SK-MEL-5 (cell line): ENCODE data around the gene PTER. TPM values are rescaled to one million over a fixed set of nuclear protein-coding genes. Genes with fewer than 3 reads are reported as not detected.
A peak's percentile ranks its signal among the peaks of the same experiment; 100 is the strongest.

Experiments used
- DNase-seq: peaks from one replicate; pipeline ENCODE4 v3.0.0-alpha.2; 2016; ENCODE audit warnings: low read depth, low spot score
- in situ Hi-C: cut with HindIII; loops from 2 replicates; pipeline ENCODE4 v1.10.0; 2016; ENCODE audit warnings: low sequenced_read_pairs, high pct_unique_total_duplicates, low pct_unique_long_range_greater_than_20kb
- small RNA-seq, 2 experiments: library from RNA; depleted of rRNA; stranded (forward); fragments of <200 nt; gene quantifications; one replicate each; pipeline ENCODE3, GENCODE V24; 2014
- total RNA-seq: library from RNA; depleted of rRNA; stranded (reverse); fragments of >200 nt; shearing (Covaris generic); gene quantifications from 2 replicates; pipeline ENCODE4 v1.2.3, GENCODE V29; 2014; rRNA removed

Gene PTER
- total RNA-seq, 1 experiment from 2014 or later: 20.7 TPM

- in situ Hi-C loops: no loop called here
- DNase-seq: no peak
Measured at GRCh38 chr10:16519908-16520861, 83.4 kb downstream of the PTER start.

DNA sequence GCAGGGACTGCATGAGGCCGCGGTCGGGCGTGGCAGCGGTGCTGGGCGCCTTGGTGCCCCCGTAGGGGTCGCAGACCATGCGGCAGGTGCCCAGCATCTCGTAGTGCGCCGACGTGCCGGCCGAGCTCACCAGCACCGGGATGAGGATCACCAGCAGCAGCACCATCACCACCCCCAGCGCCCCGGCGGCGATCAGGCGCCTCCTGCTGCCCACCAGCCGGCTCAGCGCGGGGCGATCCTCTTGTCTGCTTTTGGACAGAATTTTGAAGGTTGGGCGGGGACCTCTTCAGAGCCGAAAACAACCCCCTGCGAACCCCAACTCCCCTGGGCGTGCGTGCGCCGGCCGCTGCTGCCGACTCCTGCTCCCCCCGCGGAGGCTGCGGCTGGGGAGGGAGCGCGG, 84.1 kb downstream of the PTER start:
- no peak for DNase-seq
- in situ Hi-C loops: no loop called here

GRCh38 chr10:16521311-16522016, 84.7 kb downstream of the PTER start, which contains the start of gene C1QL3:
Gene C1QL3, minus strand, starts transcription at chr10:16521879. Its CDS starts 814 bp downstream, at chr10:16521065.
- in situ Hi-C loops: no loop called here
- no peak for DNase-seq

- no peak for DNase-seq
- in situ Hi-C loops: no loop called here
Measured at GRCh38 chr10:16527452-16527851, 90.6 kb downstream of the PTER start.

DNA sequence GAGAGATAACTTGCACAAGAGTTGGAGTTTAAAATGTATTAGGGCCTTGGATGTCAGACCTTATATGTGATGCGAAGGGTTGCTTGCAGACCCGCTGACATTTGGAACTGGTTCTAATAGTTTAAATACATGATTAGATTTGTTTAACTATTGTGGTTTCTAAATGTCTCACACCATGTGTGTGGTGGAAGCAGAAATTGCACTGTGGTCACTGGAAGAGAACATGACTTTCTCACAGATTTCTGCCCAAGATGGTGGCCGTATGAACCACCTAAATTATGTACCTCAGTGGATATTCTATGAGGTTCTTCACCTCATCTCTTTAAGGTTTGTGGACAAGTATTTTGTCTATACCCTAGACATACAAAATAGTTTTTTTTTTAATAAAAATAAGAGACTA, 93.0 kb downstream of the PTER start:
- in situ Hi-C loops: no loop called here
- no peak for DNase-seq

GRCh38 chr10:16536155-16536554, 99.3 kb downstream of the PTER start:
- in situ Hi-C loops: no loop called here
- DNase-seq: no peak

DNA sequence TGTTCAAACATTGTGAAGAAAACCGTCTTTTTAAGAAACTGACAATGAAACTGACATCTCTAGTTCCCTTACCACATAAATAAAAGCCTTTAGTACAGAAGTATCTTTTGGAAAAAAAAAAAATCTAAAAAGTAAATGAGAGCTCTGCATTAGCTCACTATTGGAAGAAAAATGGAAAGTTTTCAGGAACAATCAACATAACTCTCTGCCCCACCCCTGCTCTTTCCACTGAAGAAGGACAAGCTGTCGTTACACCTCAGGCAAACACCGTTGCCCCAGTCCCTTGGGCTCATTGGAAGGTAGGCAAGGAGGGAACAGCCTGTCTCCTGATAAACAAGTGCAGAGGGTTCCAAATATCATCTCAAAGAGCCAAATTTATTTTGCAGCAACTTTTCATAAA, 107.3 kb downstream of the PTER start:
- no peak for DNase-seq
- in situ Hi-C loops: no loop called here

- in situ Hi-C loops: no loop called here
- DNase-seq: no peak
Measured at GRCh38 chr10:16544591-16544990, 107.8 kb downstream of the PTER start.

GRCh38 chr10:16545116-16545736, 108.4 kb downstream of the PTER start:
- DNase-seq: peak; percentile 71
- in situ Hi-C loops: no loop called here

DNA sequence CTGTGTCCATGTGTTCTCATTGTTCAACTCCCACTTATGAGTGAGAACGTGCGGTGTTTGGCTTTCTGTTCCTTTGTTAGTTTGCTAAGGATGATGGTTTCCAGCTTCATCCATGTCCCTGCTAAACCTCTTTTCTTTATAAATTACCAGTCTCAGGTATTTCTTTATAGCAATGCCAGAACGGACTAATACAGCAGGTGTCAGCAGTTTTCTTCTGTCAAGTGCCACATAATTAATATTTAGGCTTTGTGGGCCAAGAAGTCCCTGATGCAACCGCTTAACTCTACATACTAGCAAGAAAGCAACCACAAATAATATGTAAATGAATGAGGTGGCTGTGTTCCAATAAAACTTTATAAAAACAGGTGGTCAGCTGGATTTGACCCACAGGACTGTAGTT, 111.2 kb downstream of the PTER start:
- in situ Hi-C loops: no loop called here
- DNase-seq: no peak

DNA sequence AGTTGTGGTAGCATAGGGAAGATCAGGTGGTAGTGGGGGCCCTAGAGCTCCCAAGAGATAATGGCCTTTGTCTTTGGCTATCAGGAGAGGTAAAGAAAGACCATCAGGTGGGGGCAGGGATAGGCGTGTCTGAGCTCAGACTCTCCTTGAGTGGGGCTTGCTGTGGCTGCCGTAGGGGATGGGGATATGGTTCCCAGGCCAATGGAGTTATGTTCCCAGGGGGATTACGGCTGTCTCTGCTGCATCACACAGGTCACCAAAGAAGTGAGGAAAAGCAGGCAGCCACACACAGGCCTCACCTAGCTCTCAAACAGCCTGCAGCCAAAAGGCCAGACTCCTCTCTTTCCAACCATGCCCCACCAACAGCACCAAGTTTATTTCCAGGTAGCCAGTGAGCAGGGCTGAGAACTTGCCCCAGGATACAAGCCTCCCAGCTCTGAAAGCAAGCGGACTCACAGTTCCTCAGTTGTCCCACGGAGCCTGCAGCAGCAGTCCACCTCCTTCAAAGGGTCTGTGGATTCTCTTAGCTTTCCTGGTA, 122.5 kb downstream of the PTER start:
- DNase-seq: no peak
- in situ Hi-C loops: no loop called here

DNA sequence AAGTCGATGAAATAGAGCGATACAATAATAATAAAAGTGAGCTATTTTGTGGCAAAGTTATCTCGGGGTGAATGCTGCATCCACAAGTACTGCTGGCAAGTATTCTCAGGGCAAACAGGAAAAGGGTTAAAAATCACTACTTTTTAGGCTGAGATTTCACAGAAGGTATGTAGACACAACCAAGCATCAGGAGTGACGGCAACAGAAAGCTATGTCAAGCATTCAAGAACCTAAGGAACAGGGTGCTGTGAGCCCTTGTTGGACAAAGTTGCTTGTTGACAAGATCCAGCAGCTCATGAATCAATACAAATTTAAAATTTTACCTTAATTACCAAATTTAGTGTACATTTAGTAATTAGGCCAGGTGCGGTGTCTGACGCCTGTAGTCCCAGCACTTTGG, 126.1 kb downstream of the PTER start:
- DNase-seq: no peak
- in situ Hi-C loops: no loop called here

Small RNA genes within 50 kb of the gene (small RNA-seq; reads per million reads assigned to genes)
- gene RNU2-18P: 0.04 to 0.96 reads per million in 2 experiments

Other genes starting within 250 kb of the PTER start
- gene C1QL3, start 84.9 kb downstream of the PTER start, total RNA-seq: not detected in 2 replicates